SKM-1 treated with dmso at 0.1 percent for 144 hours (cell line): ENCODE measurements around the gene SLC5A8.

ENCODE experiments used
- DNase-seq: peaks from one replicate; lab custom pipeline; 2025; ENCODE audit not compliant: unreplicated experiment; lab: John Stamatoyannopoulos, UW

SLC5A8 gene, protein sequence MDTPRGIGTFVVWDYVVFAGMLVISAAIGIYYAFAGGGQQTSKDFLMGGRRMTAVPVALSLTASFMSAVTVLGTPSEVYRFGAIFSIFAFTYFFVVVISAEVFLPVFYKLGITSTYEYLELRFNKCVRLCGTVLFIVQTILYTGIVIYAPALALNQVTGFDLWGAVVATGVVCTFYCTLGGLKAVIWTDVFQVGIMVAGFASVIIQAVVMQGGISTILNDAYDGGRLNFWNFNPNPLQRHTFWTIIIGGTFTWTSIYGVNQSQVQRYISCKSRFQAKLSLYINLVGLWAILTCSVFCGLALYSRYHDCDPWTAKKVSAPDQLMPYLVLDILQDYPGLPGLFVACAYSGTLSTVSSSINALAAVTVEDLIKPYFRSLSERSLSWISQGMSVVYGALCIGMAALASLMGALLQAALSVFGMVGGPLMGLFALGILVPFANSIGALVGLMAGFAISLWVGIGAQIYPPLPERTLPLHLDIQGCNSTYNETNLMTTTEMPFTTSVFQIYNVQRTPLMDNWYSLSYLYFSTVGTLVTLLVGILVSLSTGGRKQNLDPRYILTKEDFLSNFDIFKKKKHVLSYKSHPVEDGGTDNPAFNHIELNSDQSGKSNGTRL

DNA sequence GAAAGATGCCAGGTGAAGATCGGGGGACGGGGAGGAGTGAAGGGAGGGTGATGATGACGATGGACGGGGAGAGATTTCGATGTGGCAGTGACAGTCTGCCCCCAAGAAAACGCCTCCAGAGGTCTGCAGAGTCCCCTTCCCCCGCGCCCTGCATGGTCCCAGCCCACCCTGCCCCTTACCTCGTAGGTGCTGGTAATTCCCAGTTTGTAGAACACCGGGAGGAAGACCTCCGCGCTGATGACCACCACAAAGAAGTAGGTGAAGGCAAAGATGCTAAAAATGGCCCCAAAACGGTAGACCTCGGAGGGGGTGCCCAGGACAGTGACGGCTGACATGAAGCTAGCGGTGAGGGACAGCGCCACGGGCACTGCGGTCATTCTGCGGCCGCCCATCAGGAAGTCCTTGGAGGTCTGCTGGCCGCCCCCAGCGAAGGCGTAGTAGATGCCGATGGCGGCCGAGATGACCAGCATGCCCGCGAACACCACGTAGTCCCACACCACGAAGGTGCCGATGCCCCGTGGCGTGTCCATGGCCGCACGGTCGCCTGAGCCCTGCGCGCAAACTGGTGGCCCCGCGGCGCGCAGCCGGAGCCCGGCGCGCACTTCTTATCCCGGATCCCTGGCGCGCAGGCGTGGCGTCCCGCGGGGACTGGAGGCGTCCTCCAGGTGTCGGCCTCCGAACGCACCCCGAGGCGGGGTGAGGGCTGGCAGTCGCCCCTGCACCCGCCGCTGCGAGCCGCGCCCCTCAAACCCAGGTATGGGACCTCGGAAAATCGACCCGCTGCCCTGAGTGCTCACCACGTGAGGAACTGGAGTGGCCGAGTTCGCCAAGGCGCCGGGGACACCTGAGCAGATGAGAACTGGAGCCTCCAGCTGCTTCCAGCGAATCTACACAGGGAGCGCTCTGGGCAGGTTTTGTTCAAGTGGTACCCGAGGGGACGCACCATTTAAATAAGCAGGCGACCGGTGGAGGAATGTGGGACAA is at the start of gene SLC5A8:
TSS of gene SLC5A8 (minus strand) at position 920 of the 984 bp plus-strand sequence. CDS start at position 530, 390 bp downstream.
- no peak for DNase-seq

GRCh38 chr12:101257357-101257756 is 47.3 kb upstream of the SLC5A8 start:
- DNase-seq, result no peak

DNA sequence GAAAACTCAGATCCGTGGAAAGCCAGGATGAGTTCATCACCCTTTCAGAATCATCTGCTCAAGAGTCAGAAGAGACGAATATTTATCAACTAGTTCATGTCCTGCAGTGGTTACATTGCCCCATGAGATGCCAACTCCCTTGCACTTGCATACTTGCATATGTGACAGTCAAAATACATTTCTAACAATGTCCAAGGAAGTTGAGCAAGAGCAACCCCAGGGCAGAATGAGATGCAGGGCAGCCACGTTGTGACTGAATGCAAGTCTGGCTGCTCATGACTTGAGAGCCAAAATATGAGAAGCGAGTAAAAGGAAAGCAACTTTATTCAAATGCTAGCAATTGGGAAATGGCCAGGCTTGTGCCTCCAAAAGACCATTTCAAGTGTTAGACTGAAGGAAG is 46.2 kb upstream of the SLC5A8 start:
- no peak for DNase-seq

- no peak for DNase-seq
Measured at GRCh38 chr12:101243616-101244015, 33.6 kb upstream of the SLC5A8 start.

- DNase-seq, result no peak
Measured at GRCh38 chr12:101243074-101243473, 33.0 kb upstream of the SLC5A8 start.

GRCh38 chr12:101238800-101239329 is 28.8 kb upstream of the SLC5A8 start:
- no peak for DNase-seq

DNA sequence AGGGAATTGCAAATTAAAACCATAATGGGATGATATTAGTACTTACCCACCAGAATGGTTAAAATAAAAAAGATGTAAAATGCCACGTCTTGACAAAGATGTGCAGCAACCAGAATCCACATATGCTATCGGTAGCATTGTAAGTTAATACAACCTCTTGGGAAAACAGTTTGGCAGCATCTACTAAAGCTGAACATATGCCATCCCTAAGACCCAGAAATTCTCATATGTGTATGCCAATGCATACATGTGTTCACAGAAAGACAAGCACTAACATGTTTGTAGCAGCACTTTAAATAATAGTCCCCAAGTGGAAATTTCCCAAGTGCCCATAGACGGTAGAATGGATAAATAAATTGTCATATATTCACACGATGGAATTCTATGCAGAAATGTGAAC is 28.3 kb upstream of the SLC5A8 start:
- DNase-seq, result no peak

GRCh38 chr12:101235686-101236085 is 25.6 kb upstream of the SLC5A8 start:
- no peak for DNase-seq

DNA sequence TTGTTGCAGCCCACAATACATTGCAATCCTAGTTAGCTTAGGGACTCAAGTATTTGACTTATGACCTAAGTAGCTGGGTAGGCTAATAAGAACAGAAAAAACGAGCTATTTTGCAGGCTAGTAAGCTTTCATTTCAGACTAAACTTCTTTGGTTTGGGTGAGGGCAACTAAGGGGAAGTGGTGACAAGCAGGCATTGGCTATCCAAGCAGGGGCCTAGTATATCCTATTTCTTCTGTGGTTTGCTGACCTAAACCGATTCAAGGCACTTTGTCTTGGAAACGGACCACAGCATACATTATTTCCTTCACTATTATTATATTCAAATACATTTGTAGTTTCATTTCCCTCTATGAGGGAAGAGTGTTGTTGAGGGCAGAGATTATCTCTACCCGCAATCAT is 21.6 kb upstream of the SLC5A8 start:
- DNase-seq, result no peak

- DNase-seq, result no peak
Measured at GRCh38 chr12:101230547-101230946, 20.5 kb upstream of the SLC5A8 start.

DNA sequence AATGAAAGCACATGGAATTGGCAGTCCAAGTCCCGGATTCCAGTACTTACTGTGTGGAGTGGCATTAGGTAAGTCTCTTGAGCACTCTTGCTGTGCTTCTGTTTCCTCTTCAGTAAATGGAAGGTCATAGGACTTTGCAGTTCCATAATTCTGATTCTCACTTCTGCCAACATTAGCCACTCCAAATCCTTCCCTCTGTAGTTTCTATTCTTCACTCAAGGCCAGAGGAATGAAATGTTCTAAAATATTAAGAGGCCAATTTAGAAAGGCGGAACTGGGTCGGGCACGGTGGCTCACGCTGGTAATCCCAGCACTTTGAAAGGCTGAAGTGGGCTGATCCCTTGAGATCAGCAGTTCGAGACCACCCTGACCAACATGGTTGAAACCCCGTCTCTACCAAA is 19.8 kb upstream of the SLC5A8 start:
- no peak for DNase-seq

DNA sequence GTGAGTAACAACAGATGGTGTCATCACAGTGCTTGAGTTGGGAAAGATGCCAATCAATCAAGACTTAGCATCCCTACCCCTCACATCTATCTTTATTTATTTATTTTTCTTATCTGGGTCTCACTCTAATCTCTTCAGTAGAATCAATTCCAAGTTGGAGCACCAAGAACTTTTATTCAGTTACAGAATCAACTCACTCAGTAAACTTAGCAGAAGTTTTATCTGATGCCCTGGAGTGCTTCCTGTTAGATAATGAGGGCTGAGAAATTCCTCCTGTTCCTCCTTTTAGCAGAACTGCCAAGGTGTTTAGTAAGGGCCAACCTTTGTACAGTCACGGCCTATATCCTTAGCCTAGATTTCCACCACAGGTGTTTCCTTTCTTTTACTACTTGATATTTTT is 11.3 kb upstream of the SLC5A8 start:
- no peak for DNase-seq

GRCh38 chr12:101216810-101217209 is 6.8 kb upstream of the SLC5A8 start:
- no peak for DNase-seq

DNA sequence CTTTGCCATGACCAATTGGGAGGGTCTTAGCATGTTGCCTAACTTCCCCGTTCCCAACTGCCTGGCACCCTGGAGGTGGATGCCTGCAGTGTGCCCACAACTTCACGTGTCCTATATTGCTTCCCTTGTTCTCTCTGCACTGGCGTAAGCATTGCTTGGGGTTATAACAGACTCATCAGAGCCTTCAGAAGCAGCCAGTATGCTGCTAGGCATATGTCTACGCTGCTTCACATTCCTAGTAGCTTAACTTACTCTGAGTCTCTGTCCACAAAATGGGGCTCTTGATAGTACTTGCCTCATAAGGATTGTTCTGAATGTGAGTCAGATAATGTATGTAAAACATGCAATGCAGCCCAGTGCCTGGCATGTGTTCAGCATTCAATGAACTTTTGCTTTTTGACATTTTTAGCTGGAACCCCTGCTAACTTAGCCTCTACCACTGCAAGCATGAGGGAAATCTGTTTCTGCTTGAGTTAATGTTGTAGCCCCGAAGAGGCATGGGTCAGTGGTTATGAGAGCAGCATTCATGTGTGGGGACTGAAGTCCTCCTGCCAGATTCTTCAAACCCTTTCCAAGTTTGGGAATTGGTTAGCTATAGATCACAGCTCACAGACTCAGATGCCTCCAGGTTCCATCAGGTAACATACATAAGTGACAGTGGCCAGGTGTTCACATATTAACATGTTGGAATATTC is 2.8 kb downstream of the SLC5A8 start:
- no peak for DNase-seq

DNA sequence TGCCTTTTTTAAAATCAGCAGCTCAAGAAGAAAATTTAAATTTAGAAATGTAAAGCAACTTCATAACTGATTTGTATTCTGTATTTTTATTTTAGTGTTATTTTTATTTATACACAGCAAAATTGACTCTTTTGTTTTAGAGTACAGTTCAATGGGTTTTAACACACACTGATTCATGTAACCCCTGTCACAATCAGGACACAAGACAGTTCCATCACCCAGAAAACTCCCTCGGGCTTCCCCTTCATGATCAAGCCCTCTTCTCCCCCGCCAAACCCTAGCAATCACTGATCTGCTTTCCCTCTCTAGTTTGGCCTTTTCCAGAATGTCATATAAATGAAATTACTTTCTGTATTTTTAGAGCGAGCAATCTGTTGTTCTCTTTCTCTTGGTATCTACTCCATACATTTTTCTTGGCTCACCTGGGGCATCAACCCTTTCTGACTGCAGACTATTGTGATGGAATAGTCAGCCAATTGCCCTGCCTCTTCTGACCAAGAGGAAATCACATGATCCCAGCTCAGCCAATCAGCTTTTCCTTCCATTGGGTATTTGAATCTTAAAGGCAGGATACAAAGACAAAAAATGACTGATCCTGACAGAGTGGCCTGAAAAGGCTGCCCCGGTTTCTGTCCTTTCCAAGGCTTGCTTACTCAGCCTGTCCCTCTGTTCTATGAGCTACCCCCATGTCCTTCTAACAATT is 5.3 kb downstream of the SLC5A8 start:
- no peak for DNase-seq

GRCh38 chr12:101200824-101201223 is 9.2 kb downstream of the SLC5A8 start:
- no peak for DNase-seq

DNA sequence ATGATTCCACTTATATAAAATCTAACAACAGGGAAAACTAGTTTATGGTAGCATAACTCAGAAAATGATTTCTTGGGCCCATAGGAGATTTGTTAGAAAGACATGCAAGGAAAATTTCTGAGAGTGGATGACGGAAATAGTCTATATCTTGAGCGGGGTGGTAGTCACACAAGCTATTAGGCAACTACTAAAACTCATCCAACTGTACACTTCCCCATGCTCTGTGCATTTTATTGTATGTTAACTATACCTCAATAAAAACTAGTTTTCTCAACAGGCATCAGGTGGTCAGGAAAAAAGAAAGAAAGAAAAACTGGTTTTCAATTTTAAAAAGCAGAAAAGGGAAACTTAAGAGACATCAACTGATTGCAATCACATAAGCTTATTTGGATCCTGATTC is 9.9 kb downstream of the SLC5A8 start:
- no peak for DNase-seq

GRCh38 chr12:101186291-101186690 is 23.7 kb downstream of the SLC5A8 start:
- peak; percentile 35 for DNase-seq

- DNase-seq, result no peak
Measured at GRCh38 chr12:101181776-101182175, 28.3 kb downstream of the SLC5A8 start.

DNA sequence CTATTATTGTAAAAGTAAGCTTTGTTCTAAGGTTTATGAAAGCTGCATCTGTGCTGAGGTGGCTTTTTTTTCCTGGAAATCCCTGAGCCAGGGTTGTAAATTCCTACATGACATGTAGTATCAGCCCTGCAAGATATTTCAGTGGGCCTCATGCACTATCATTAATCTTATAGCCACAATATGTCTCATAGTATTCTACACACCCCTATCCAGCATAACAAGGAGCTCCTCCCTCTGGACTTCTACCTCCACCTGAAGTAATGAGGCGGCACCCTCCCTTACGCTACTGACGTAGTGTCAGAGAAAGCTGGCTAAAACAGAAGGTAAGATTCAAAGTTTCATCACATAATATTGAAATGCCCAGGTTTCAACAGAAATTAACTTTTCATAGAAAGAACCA is 35.5 kb downstream of the SLC5A8 start:
- DNase-seq, result no peak
